Ishikawa (cell line): ENCODE data around the gene LIN52.

Experiments
- CEBPB ChIP-seq: IDR thresholded peaks from 2 replicates; pipeline ENCODE4 v1.6.1; 2012
- CREB1 ChIP-seq: IDR thresholded peaks from 2 replicates; pipeline ENCODE4 v1.6.1; 2012; ENCODE audit warnings: low read depth
- EGR1 ChIP-seq: IDR thresholded peaks from 2 replicates; pipeline ENCODE4 v1.6.1; 2012
- EP300 ChIP-seq: IDR thresholded peaks from 2 replicates; pipeline ENCODE4 v1.6.1; 2012; ENCODE audit warnings: borderline replicate concordance
- FOXM1 ChIP-seq: IDR thresholded peaks from 2 replicates; pipeline ENCODE4 v1.6.1; 2012; ENCODE audit warnings: low read depth, borderline replicate concordance
- NFIC ChIP-seq: IDR thresholded peaks from 2 replicates; pipeline ENCODE4 v1.6.1; 2012
- RAD21 ChIP-seq: IDR thresholded peaks from 2 replicates; pipeline ENCODE4 v1.6.1; 2012; ENCODE audit warnings: low read depth
- TAF1 ChIP-seq: IDR thresholded peaks from 2 replicates; pipeline ENCODE4 v1.6.1; 2012; ENCODE audit warnings: low read depth, mild to moderate bottlenecking
- TCF12 ChIP-seq: IDR thresholded peaks from 2 replicates; pipeline ENCODE4 v1.6.1; 2012; ENCODE audit warnings: low read depth
- TEAD4 ChIP-seq: IDR thresholded peaks from 2 replicates; pipeline ENCODE4 v1.6.1; 2012
- YY1 ChIP-seq: IDR thresholded peaks from 2 replicates; pipeline ENCODE4 v1.6.1; 2012; ENCODE audit warnings: low read depth
- ZBTB7A ChIP-seq: IDR thresholded peaks from 2 replicates; pipeline ENCODE4 v1.6.1; 2012; ENCODE audit warnings: low read depth
- TF ChIP-seq, protein P1 (sequence below): IDR thresholded peaks from 2 replicates; pipeline ENCODE4 v1.6.1; 2012
- TF ChIP-seq, protein P2 (sequence below): IDR thresholded peaks from 2 replicates; pipeline ENCODE4 v1.6.1; 2012
- TF ChIP-seq, protein P3 (sequence below): IDR thresholded peaks from 2 replicates; pipeline ENCODE4 v1.6.1; 2012; ENCODE audit warnings: low read depth, mild to moderate bottlenecking

LIN52 gene

DNA sequence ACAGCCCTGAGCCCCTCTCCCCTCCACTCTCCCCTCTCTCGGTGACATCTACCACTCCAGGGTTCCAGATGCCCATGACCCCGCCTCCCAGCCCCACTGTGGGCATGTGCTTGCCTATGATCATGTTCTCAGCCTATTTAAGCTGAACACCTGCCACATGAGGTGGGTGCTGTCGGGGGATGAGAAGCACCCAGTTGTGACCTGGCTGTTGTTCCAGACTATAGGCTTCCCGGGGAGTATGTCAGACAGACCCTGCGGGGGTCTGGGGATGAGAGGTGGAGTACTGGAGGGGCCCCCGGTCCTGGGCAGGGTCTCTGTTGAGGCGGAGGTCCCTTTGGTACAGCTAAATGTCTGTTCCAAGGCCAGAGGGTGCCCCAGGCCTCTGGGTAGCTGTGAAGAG is 160.5 kb downstream of the LIN52 start:
- TF ChIP-seq EP300 (no peak), CEBPB (no peak), RAD21 (no peak), EGR1 (no peak), YY1 (no peak), TEAD4 (no peak), FOXM1 (no peak), ZBTB7A (no peak), NFIC (no peak), CREB1 (no peak)
- TF ChIP-seq, protein P1, sequence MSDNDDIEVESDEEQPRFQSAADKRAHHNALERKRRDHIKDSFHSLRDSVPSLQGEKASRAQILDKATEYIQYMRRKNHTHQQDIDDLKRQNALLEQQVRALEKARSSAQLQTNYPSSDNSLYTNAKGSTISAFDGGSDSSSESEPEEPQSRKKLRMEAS: no peak

DNA sequence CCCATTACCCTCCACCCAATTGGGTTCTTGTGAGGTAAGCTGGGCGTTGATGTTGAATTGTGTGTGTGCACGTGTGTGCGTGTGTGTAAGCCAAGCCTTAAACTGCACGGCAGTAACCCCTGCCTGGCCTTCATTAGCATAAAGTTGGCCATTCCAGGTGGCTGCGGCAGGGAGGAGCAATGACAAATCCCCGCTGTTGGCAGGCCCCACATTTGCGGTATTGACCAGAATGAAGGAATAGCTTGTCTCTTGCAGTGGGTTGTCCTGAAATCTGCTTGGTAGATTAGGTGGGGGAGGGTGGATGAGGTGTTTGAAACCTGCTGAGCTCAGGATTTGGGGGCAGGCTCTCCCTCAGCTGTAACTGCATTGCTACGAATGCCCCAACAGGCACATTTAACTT is 161.8 kb downstream of the LIN52 start:
- TF ChIP-seq TAF1: no peak
- TF ChIP-seq ZBTB7A: no peak
- TF ChIP-seq EGR1: no peak
- no peak for TF ChIP-seq YY1
- TF ChIP-seq, protein P2, sequence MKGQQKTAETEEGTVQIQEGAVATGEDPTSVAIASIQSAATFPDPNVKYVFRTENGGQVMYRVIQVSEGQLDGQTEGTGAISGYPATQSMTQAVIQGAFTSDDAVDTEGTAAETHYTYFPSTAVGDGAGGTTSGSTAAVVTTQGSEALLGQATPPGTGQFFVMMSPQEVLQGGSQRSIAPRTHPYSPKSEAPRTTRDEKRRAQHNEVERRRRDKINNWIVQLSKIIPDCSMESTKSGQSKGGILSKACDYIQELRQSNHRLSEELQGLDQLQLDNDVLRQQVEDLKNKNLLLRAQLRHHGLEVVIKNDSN: no peak
- TF ChIP-seq, protein P3, sequence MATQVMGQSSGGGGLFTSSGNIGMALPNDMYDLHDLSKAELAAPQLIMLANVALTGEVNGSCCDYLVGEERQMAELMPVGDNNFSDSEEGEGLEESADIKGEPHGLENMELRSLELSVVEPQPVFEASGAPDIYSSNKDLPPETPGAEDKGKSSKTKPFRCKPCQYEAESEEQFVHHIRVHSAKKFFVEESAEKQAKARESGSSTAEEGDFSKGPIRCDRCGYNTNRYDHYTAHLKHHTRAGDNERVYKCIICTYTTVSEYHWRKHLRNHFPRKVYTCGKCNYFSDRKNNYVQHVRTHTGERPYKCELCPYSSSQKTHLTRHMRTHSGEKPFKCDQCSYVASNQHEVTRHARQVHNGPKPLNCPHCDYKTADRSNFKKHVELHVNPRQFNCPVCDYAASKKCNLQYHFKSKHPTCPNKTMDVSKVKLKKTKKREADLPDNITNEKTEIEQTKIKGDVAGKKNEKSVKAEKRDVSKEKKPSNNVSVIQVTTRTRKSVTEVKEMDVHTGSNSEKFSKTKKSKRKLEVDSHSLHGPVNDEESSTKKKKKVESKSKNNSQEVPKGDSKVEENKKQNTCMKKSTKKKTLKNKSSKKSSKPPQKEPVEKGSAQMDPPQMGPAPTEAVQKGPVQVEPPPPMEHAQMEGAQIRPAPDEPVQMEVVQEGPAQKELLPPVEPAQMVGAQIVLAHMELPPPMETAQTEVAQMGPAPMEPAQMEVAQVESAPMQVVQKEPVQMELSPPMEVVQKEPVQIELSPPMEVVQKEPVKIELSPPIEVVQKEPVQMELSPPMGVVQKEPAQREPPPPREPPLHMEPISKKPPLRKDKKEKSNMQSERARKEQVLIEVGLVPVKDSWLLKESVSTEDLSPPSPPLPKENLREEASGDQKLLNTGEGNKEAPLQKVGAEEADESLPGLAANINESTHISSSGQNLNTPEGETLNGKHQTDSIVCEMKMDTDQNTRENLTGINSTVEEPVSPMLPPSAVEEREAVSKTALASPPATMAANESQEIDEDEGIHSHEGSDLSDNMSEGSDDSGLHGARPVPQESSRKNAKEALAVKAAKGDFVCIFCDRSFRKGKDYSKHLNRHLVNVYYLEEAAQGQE: no peak
- TF ChIP-seq TEAD4: no peak
- TF ChIP-seq RAD21: no peak
- TF ChIP-seq FOXM1: no peak
- TF ChIP-seq, protein P1: no peak
- no peak for TF ChIP-seq CREB1
- no peak for TF ChIP-seq TCF12
- TF ChIP-seq CEBPB: no peak
- no peak for TF ChIP-seq NFIC

DNA sequence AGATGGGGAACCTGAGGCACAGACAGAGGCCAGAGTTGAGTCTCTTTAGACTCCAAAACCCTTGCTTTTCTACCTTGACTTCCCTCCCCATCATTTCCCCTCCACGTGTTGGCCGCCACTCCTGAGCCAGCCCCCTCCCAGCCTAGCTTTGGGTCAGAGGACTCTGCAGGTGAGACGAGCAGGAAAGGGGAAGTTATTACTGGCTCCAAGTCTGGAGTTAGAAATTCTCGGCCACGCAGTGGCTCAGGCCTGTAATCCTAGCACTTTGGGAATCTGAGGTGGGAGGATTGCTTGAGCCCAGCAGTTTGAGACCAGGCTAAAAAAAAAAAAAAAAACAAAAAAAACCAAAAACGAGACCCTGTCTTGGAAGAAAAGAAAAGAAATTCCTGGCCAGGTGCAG is 163.3 kb downstream of the LIN52 start:
- TF ChIP-seq TAF1 (no peak), YY1 (no peak), NFIC (no peak)

DNA sequence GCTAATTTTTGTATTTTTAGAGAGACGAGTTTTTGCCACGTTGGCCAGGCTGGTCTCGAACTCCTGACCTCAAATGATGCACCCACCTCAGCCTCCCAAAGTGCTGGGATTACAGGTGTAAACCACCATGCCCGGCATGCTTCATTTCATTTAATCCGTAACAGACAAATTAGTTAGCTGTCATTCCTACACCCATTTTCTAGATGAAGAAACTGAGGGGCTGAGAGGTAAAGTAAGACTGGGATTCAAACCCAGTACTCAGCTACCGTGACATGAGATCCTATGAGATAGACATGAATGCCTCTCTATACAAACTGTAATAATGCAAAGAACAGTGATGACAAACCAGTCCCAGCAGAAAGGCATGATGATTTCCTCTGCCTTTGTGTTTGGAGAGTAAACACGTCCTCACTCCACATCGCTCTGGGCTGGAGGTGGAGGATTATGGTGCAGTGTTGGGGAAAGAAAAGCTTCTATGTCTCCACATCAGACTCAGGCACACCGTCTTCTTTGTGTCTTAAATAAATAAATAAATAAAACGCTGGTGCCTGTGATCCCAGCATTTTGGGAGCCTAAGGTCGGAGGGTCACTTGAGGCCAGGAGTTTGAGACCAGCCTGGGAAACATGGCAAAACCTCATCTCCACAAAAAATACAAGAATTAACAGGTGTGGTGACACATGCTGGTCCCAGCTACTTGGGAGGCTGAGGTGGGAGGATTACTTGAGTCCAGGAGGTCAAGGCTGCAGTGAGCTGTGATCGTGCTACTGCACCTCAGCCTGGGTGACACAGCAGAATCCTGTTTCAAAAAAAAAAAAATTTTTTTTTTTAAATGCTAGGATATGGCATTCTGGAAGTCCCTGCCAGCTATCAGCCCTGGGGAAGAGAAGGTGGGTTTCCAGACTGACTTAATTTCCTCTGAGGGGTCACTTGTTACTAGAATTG is 164.9 kb downstream of the LIN52 start:
- TF ChIP-seq YY1 (no peak), RAD21 (no peak), CEBPB (no peak), FOXM1 (no peak), TAF1 (no peak), TCF12 (no peak), EGR1 (no peak), TEAD4 (no peak), ZBTB7A (no peak)
- TF ChIP-seq, protein P3: no peak
- TF ChIP-seq, protein P2: no peak
- TF ChIP-seq, protein P1: no peak
